ENCODE results near the gene CNTNAP2. TPM values are rescaled to one million over a fixed set of nuclear protein-coding genes. Genes with fewer than 3 reads are reported as not detected.

CNTNAP2 gene
- total RNA-seq, 1 experiment from 2014 or later: 64.5 TPM

GRCh38 chr7:148153616-148154284 lies 2037.1 kb downstream of the CNTNAP2 start:
- H3K27me3 ChIP-seq (ENCODE audit: insufficient read depth, low read length): no peaks in the 10 kb centered on the region
- no peak for DNase-seq
- TF ChIP-seq, protein P1, sequence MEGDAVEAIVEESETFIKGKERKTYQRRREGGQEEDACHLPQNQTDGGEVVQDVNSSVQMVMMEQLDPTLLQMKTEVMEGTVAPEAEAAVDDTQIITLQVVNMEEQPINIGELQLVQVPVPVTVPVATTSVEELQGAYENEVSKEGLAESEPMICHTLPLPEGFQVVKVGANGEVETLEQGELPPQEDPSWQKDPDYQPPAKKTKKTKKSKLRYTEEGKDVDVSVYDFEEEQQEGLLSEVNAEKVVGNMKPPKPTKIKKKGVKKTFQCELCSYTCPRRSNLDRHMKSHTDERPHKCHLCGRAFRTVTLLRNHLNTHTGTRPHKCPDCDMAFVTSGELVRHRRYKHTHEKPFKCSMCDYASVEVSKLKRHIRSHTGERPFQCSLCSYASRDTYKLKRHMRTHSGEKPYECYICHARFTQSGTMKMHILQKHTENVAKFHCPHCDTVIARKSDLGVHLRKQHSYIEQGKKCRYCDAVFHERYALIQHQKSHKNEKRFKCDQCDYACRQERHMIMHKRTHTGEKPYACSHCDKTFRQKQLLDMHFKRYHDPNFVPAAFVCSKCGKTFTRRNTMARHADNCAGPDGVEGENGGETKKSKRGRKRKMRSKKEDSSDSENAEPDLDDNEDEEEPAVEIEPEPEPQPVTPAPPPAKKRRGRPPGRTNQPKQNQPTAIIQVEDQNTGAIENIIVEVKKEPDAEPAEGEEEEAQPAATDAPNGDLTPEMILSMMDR (conservative IDR thresholded peaks at IDR 0.05): no peak
- no peak overlapping the region for H2AFZ ChIP-seq (ENCODE audit: low read length)
- H4K5ac ChIP-seq (ENCODE audit: insufficient read length, low read depth, low read length): no peak overlapping the region
- Mint-ChIP-seq H3K36me3 (ENCODE audit: insufficient read depth in 1 of 3, low read depth in 3 of 3) (peaks cover 0 to 9% (median 6%) of the 10 kb centered on the region in 3 experiments; a peak in 2 of 7 replicates), H3K9me3 (peaks cover 10 to 15% of the 10 kb centered on the region in 2 experiments; a peak in 4 of 5 replicates), H3K4me1 (peaks cover 2 to 3% of the 10 kb centered on the region in 2 experiments; a peak in 3 of 4 replicates), H3K4me3 (no peak overlapping the region), H3K27ac (no peak overlapping the region), H3K27me3 (ENCODE audit: low read depth) (peaks cover 2% of the 10 kb centered on the region; the same call in 1 of the 2 replicates)
- H4K20me1 ChIP-seq (ENCODE audit: control insufficient read depth, insufficient read depth, insufficient read length): no peaks in the 10 kb centered on the region
- H4K8ac ChIP-seq (replicated peaks; ENCODE audit: insufficient read length, low read depth, low read length): no peak overlapping the region
- H2BK20ac ChIP-seq (ENCODE audit: low read depth, low read length, poor library complexity, severe bottlenecking): no peak overlapping the region
- H3K23ac ChIP-seq (ENCODE audit: insufficient read length, low read depth, low read length): no peak overlapping the region
- no peaks in the 10 kb centered on the region for H3K4me1 ChIP-seq (ENCODE audit: insufficient read depth, low read length)
- no peak overlapping the region for H3T11ph ChIP-seq (ENCODE audit: low read length)
- WGBS (ENCODE audit: extremely low coverage, insufficient read length, low lambda C conversion rate): no CpG with 5 or more reads among the region's 6 CpGs
- H3K4me2 ChIP-seq (ENCODE audit: insufficient read depth, insufficient read length, low read length): no peak overlapping the region
- H3K79me1 ChIP-seq (ENCODE audit: insufficient read depth, low read depth, low read length, poor library complexity, severe bottlenecking): no peaks in the 10 kb centered on the region
- no peak overlapping the region for H3K56ac ChIP-seq (ENCODE audit: insufficient read length, low read depth, low read length)
- no peak overlapping the region for H3K4ac ChIP-seq (ENCODE audit: low read depth, low read length)
- no peak overlapping the region for H3K27ac ChIP-seq (ENCODE audit: insufficient read length, low read depth, low read length)
- H3K23me2 ChIP-seq (ENCODE audit: insufficient read length, low read depth, low read length, poor library complexity, severe bottlenecking): no peaks in the 10 kb centered on the region
- H2BK120ac ChIP-seq (ENCODE audit: low read depth, low read length, poor library complexity, severe bottlenecking): no peak overlapping the region
- H3K14ac ChIP-seq (ENCODE audit: insufficient read depth, low read length): no peak overlapping the region
- H3K9ac ChIP-seq (ENCODE audit: extremely low read depth, insufficient read length, low read length): no peak overlapping the region
- no peak overlapping the region for H2BK15ac ChIP-seq (ENCODE audit: low read depth, low read length)
- no peak overlapping the region for H2AK5ac ChIP-seq (ENCODE audit: insufficient read length, low read length)
- no peak overlapping the region for H4K91ac ChIP-seq (ENCODE audit: insufficient read length, low read depth, low read length)
- H3K9me3 ChIP-seq (ENCODE audit: control insufficient read depth, low read depth, low read length): no peaks in the 10 kb centered on the region
- no peak overlapping the region for H3K18ac ChIP-seq (ENCODE audit: insufficient read length, low read depth, low read length)
- no peak overlapping the region for H2BK12ac ChIP-seq (ENCODE audit: insufficient read length, low read depth, low read length)
- H2BK5ac ChIP-seq (ENCODE audit: insufficient read length, low read length): no peak overlapping the region
- no peaks in the 10 kb centered on the region for H3K79me2 ChIP-seq (ENCODE audit: insufficient read depth, low read length)
